Kidney epithelial cell (primary cell): ENCODE data around the gene RBP2. TPM values are rescaled to one million over a fixed set of nuclear protein-coding genes. Genes with fewer than 3 reads are reported as not detected.
A peak's percentile ranks its signal among the peaks of the same experiment; 100 is the strongest.

Experiments
- DNase-seq: peaks from one replicate; pipeline ENCODE4 v3.0.0-alpha.2; 2010; ENCODE audit warnings: low read depth
- H3K27me3 ChIP-seq: 2 replicates; pipeline ENCODE4 v1.6.0; 2011; ENCODE audit warnings: low read length; ENCODE audit not compliant: control insufficient read depth, insufficient read depth
- H3K36me3 ChIP-seq: 2 replicates; pipeline ENCODE4 v1.5.1; 2011; ENCODE audit warnings: low read length; ENCODE audit not compliant: control insufficient read depth, insufficient read depth
- H3K4me3 ChIP-seq: 2 replicates; pipeline ENCODE4 v1.5.1; 2011; ENCODE audit warnings: low read depth, mild to moderate bottlenecking, control low read depth, low read length
- total RNA-seq: library from RNA; depleted of rRNA; stranded (reverse); fragments of >200 nt; gene quantifications from 2 replicates; pipeline ENCODE4 v1.2.3, GENCODE V29; 2015
- TF ChIP-seq, protein P1 (sequence below): IDR thresholded peaks from 2 replicates; pipeline ENCODE4 v1.5.1; 2011; ENCODE audit warnings: mild to moderate bottlenecking, moderate library complexity, low read length, control low read depth, inconsistent platforms; ENCODE audit not compliant: insufficient read depth, poor library complexity, severe bottlenecking

Gene RBP2
- total RNA-seq, 1 donor from 2014 or later: not detected

DNA sequence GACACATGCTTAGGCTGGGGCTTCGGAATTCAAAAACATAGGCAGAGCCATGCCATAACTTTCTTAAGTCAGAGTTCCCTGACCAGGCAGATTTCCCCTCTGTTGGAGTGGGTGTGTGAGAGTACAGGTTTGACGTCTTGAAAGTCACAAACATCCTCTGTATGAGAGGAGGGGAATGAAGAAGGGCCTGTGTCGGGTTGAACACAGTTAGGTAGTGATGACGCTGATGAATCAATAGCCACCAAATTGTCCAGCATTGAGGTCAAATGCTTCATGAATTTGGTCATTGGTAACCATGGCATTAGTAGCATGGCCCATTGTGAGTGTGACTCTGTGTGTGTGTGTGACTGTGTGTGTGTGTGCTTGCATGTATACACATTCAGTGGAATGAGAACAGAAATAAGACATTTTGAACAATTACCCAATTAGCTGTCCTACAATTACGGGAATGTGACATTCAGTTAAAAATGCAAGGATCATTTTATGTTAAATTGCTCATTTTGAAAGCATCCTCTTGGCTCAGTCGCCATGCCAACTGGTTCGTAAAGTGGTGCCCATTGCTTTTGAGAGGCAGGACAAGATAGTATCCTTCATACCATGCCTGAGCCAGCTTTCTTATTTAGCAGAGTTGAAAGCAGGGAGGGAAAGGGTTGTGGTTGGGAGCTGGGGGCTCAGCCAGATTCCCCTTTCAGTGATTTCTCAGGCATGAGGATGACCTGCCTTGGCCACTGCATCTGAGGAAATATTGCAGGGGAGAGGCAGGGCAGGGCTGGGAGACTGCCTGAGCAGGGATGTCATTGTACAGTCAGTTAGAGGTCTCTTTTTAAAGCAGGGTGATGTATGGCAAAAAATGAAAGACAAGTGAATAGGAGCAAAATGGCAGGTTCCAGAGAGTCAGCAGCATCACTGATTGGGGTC lies 35.4 kb downstream of the RBP2 start:
- DNase-seq: no peak
- no peaks in the 10 kb centered on the region for H3K36me3 ChIP-seq
- no peak overlapping the region for H3K4me3 ChIP-seq
- H3K27me3 ChIP-seq: no peaks in the 10 kb centered on the region
- TF ChIP-seq, protein P1, sequence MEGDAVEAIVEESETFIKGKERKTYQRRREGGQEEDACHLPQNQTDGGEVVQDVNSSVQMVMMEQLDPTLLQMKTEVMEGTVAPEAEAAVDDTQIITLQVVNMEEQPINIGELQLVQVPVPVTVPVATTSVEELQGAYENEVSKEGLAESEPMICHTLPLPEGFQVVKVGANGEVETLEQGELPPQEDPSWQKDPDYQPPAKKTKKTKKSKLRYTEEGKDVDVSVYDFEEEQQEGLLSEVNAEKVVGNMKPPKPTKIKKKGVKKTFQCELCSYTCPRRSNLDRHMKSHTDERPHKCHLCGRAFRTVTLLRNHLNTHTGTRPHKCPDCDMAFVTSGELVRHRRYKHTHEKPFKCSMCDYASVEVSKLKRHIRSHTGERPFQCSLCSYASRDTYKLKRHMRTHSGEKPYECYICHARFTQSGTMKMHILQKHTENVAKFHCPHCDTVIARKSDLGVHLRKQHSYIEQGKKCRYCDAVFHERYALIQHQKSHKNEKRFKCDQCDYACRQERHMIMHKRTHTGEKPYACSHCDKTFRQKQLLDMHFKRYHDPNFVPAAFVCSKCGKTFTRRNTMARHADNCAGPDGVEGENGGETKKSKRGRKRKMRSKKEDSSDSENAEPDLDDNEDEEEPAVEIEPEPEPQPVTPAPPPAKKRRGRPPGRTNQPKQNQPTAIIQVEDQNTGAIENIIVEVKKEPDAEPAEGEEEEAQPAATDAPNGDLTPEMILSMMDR: no peak

DNA sequence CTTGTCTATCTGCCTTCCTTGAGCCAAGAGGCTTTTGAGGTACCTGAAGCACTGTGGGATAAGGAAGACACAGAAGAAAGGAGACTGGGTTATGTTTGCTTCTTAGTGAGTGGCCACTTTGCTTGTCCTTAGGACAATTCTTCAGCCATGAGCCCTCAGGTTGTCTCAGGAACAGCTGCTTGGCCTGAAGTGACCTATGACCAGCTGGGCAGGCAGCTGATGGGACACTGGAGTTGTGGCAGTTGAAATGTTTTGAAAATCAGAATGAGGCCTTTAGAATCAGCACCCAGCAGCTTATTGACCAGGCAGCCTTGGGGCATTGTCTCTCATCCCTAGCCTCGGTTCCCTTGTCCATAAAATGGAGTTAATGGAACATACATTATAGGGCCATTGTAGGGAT lies 37.0 kb downstream of the RBP2 start:
- Histone ChIP-seq H3K36me3 (no peaks in the 10 kb centered on the region), H3K27me3 (no peaks in the 10 kb centered on the region), H3K4me3 (no peak overlapping the region)
- no peak for DNase-seq
- TF ChIP-seq, protein P1: no peak

- H3K36me3 ChIP-seq: no peaks in the 10 kb centered on the region
- H3K4me3 ChIP-seq: no peak overlapping the region
- TF ChIP-seq, protein P1: no peak
- peak; percentile 25 for DNase-seq
- no peaks in the 10 kb centered on the region for H3K27me3 ChIP-seq
Observed at GRCh38 chr3:139434764-139435307, 41.5 kb downstream of the RBP2 start.

DNA sequence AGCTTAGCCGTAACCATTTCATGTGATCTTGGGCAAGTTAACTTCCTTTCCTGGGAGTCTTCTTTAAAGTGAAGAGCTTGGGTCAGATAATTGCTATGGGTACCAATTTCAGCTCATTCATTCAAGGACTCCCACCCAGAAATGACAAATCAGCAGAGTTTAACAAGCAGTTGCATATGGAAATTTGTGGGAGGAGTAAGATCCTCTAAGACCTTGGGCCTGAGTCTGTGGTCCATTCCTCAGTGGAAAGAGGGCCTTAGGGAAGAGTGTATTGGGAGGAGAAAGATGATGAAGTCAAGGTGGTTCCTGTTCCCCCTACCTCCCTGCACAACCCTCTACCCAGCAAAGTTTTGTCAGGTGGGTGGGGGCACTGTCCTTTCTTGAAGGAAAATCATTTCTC lies 42.1 kb downstream of the RBP2 start:
- no peaks in the 10 kb centered on the region for H3K36me3 ChIP-seq
- H3K27me3 ChIP-seq: no peaks in the 10 kb centered on the region
- TF ChIP-seq, protein P1: no peak
- DNase-seq: no peak
- H3K4me3 ChIP-seq: no peak overlapping the region

GRCh38 chr3:139433089-139433488 lies 43.2 kb downstream of the RBP2 start:
- no peaks in the 10 kb centered on the region for H3K36me3 ChIP-seq
- no peak for DNase-seq
- TF ChIP-seq, protein P1: no peak
- H3K4me3 ChIP-seq: no peak overlapping the region
- no peaks in the 10 kb centered on the region for H3K27me3 ChIP-seq

DNA sequence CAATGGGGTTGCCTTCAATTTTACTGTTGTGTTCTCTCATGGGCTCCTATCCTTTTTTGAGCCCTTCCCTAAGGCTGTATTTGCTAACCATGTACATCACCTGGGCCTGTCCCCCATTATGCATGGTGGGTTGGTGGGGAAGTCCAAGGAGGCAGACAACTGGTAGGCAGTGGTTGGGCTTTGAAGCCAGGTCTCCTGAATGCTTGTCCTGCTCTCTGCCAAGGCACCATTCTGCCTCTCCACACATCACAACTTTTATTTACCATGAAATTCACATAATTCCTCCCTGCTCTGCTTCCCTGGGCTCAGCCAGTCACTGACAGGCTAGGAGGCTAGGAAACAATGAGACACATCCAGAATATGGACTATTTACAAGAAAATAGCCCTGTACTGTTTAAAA lies 45.8 kb downstream of the RBP2 start:
- H3K36me3 ChIP-seq: no peaks in the 10 kb centered on the region
- TF ChIP-seq, protein P1: no peak
- H3K27me3 ChIP-seq: no peaks in the 10 kb centered on the region
- no peak overlapping the region for H3K4me3 ChIP-seq
- no peak for DNase-seq
